Measurements from ENCODE around the gene AGFG2. TPM values are rescaled to one million over a fixed set of nuclear protein-coding genes. Genes with fewer than 3 reads are reported as not detected.

Gene AGFG2
- total RNA-seq, 1 donor from 2014 or later = 62.3 TPM

DNA sequence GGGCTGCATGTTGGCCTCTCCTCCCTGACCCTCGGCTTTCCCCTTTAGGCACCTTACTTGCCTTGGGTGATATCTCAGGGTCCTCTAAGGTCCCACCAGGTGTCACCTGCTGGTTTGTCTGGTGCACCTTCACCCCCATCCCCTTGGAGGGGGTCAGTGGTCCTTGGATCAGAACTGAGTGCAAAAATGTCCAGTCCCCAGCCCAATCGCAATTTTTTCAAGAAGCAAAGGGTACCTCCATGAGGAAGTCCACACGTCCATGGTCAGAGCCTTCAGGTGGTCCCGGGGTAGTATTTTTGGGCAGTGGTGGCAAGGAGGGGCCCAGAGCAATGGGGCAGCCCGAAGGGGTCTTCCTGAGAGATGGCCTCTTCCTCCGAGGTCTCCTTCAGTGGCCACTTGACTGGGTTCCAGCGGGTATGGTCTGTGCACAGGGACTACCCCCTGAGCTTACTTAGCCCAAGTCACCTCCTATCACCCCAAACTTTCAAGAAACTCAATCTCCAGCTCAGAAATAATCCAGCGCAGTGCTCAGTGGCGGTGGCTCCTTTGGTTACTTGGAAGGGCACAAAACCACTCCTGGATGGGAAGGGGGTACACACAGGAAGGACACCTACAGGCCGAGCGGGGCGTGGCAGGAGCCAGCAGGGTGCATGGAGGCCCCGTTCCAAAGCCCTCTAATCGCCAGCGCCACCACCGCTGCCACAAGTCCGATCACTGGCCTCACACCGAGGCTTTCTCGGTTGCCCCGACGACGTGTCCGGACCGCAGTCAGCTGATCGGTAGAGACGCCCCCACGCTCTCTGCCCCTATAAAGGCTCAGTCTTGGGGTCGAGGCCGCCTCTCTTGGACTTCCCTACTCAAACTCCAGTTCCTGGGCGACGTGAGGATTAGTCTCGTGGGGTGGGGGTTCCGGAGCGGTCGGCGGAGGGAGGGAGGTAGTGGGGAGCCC, 30.2 kb downstream of the AGFG2 start:
- intact Hi-C loops (cut with micrococcal nuclease) = no loop called here

DNA sequence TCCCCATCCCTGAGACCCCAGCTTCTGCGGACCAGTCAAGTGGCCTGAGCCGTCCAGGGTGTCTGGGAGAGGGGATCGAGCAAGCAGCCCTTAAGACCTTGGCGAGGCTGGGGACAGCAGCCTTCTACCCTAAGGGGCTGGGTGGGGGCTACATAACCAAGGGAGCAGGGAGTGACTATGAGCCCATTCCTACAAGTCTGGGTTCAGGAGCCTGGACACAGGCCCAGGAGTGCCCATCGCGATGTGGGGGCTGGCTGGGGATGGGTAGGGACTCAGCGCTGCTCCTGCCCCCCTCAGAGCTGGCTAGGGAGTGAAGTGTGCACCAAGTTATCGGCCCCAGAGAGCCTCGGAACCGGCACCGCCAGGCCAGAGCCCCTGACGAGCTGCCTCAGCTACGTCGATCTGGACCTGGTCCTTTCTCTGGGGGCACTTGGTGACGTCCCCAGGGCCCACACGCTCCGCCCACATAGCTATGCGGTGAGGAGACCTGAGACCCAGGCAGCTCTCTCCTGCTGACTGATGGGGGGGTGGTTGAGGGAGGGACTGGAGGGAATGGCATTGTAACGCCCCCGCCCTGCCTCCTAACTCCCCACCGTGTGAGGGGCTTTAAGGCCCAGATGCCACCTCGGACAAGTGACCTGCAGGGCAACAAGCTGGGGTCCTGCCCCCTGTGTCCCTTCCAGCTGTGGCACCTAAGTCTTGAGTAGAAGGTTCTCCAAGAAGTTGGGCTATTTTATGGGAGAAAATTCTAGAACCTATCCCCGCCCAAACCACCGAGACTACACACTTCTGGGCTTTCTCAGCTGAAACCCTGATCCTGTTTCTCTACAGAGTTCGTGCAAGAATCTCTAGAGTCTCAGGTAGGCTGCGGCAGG, 32.2 kb downstream of the AGFG2 start:
- intact Hi-C loops (cut with micrococcal nuclease) = loop anchor here (1.0 kb wide), 1 partner anchor 12 kb away; no protein-coding TSS in a partner anchor

DNA sequence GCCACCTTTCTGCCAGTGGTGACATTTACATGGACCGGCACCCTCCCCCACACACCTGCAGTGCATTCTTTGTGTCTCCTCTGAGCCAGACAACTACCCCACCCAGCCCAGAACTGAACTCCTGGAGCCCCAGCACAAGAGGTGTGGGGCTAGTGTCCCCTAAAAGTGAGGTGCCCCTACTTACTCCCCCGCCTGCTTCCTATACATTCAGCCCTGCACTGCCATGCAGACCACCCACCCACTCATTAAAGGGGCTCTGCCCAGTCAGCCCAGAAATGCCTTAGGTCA, 32.8 kb downstream of the AGFG2 start:
- intact Hi-C loops (cut with micrococcal nuclease) = no loop called here

DNA sequence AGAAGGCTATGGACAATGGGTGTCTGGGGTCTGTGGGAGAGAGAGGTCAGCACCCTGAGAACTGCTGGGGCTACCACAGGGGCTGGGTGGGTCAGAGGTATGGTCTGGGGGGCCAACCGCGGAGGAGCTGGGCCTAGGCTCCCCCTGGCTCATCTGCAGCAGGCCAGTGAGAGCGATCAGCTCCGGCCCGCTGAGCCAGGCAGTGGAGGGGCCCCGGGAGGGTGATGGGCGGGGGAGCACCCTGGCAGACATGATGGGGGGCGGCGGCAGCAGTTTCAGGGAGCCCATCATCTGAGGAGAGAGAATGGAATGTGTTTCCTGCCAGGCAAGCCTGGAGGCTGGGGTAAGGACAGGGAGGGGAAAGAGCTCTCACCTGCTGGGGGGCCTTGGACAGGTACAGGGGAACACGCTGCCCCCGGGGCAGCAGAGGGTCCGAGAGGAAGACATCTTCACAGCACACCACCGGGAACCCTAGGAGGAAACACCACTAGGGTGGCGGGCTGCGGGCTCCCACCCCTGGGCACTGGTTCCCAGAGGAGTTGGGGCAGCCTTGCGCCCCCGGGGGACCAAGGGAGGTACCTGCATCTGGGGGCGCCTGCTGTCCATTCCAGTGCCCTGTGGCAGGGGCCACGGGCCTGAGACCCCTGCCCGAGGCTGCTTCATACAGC, 33.4 kb downstream of the AGFG2 start:
- intact Hi-C loops (cut with micrococcal nuclease) = no loop called here

DNA sequence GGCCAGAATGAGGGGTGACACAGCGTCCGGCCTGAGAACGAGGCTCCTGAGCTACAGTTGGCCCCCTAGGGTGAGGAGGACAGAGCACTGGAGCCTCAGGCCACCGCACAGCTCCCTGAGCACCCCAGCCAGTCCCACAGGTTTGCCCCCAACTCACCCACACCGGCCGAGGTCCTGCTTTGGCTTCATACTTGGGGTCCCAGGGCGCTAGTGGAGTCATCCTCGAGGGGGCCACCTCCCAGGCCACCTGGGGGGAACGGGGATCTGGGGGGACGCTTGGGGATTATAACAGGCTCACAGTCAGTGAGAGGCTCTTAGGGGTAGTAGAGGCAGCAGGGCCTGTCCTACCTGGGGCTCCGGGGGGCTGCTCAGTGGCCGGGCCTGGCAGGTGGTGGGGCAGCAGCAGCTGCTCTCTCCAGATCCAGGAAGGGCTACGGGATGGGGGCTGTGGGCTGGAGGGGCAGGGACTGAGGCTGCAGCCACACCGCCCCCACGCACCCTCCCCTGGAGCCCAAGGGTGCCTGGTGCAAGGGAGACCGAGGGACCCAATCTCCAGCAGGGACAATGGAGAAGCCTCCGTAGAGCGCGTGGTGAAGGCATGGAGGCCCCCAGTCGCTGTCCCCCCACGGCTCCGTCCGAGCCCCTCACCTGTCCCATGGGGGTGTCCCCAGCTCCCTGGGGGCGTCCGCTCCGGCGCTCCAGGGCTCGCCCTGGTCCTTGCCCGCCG, 34.1 kb downstream of the AGFG2 start:
- intact Hi-C loops (cut with micrococcal nuclease) = no loop called here

DNA sequence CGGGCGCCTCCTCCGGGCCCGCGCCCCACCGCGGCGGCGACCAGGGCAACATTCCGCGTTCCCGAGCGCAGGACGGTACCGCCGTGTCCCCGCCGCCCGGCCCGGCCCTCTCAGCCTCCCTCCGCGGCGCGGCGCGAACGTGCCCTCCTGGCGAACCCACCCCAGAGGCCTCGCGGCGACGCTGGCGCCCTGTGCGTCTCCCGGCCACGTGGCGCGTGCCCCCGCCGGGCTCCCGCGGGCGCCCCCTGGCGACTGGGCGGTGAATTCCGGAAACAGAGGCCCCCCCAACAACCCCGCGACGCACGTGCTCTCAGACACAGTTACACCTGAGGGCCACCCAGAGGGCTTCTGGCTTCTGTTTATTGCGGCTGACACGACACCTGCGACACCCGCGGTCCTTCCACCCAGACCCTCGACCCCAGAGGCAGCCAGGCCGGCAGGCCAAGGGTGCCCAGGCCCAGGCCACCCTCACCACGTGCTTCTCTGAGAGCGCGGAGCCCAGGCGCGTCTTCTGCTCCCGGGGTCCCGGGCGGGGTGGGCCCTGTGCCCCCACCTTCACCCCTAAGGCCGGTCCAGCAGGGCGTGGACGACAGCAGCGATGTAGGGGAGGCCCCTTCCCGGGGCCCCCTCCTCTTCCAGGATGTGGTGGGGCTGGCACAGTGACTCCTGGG, 34.8 kb downstream of the AGFG2 start, which contains the start of gene SAP25:
TSS of gene SAP25 (minus strand) at position 210 of the 671 bp plus-strand sequence. CDS start at position 52, 158 bp downstream.
- intact Hi-C loops (cut with micrococcal nuclease) = no loop called here

DNA sequence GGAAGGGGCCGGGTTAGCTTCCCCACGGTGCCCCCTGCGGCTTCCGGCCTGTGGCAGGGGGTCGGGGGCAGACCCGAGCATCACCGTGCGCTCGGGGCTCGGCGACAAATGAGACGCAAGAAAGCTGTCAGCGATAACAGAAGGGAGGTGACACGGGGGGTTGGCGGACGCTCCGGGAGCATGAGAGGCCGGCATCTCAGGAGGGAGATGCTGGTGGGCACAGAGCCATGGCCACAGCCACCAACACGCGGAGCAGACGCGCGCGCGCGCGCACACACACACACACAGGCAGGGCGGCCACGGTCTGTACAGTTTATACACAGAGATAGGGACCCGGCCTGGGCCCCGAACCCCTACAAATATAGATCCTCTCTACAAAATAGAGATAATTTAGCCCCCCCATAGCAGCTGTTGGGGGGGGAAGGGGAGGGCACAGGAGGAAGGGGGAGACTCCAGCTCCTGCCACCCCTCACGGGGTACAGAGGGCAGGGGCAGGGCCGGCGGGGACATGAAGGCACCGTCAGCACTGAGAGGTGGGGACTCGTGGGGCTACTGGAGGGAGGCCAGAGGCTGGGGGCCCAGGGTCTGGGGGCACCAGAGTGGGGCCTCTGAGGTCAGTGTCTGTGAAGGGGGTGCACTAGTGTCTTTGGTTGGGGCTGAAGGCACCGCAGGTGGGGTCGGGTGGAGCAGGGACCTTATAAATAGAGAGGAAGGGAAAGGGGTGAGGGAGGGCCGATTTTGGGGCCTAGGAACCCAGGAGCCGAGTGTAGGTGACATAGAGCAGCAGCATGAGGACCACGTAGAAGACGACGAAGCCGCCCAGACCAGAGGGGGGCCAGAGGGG, 35.6 kb downstream of the AGFG2 start:
- intact Hi-C loops (cut with micrococcal nuclease) = no loop called here

DNA sequence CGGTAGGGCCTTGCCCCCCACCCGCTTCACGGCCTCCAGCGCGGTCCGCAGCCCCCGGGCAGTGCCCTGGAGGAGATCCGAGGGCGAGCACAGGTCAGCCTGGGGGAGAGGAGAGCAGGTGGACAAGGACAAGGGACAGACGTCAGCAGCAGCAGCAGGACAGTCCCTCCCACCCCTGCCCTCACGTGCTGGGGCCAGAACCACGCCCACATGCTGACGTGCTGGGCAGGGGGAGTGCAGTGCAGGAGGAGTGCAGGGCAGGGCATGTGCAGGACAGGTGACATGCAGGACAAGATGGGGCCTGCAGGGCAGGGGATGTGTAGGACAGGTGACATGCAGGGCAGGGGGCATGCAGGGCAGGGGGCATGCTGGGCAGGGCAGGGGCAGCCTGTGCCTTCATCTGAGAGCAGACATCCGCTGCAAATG, 36.2 kb downstream of the AGFG2 start:
- intact Hi-C loops (cut with micrococcal nuclease) = no loop called here

DNA sequence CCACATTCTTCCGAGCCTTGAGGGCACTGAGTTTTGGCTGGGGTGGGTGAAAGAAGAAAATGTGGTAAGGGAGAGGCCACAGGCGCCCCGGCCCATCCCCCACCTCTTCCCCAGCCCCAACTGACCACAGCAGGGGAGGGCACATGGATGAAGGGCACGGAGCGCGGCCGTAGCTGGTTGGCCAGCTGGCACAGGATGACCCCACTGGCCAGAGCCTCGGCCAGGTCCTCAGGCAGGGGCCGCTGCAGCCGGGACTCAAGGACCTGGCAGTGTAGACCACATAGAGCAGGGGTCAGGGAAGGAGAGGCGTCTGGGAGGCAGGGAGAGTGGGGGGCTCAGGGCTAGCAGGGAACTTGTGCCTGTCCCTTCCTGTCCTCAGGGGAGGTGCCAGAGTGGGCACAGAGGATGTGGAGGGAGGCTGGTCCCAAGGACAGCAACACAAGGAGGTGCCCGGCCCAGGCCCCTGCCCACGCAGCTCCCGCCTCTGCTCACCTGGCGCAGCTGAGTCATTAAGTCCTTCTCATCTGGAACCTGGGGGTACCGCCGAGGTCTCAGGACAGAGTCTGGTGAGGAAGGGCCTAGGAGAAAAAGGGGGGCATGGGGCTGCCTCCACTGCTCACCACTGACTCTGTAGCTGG, 36.9 kb downstream of the AGFG2 start:
- intact Hi-C loops (cut with micrococcal nuclease) = no loop called here

DNA sequence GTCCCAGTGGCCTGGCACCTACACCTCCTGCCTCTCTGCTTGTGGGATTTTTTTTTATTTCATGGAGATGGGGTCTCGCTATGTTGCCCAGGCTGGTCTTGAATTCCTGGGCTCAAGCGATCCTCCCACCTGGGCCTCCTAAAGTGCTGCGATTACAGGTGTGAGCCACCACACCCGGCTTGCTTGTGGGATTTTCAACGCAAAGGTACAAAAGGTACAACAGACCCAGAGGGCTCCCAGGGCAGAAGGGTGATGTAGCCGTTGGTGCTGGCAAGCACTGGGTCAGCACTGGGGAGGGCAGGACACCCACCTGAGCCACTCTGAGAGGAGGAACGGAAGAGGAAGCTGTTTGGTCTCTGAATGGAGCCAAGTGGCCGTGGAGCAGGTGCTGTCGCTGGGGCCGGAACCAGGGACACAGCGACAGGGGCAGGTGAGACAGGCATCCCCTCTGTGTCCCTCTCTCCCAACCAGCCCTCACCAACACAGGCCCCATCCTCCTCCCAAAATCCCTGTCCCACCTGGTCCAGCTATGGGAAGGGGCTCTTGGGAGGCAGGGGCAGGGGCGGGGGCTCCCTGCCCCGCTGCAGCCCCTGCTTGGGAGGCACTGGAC, 37.5 kb downstream of the AGFG2 start:
- intact Hi-C loops (cut with micrococcal nuclease) = no loop called here

DNA sequence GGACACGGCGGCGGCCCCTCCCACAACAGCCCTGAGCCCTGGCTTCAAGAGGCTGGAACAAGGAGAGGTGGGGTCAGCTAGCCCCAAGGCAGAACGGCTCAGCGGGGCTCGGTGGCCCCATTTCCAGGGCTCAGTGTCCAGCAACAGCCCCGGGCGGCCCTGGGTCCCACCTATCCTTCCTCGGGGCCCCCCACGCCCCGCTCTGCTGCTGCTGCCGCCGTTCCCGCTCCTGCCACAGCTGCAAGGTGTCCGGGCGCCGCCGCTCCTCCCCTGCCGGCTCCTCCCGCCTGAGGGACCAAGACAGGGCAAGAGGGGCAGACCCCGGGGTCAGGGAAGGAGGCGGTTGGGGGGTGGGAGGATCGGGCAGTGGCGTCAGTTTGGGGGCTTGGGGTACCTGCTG, 38.1 kb downstream of the AGFG2 start:
- intact Hi-C loops (cut with micrococcal nuclease) = no loop called here

DNA sequence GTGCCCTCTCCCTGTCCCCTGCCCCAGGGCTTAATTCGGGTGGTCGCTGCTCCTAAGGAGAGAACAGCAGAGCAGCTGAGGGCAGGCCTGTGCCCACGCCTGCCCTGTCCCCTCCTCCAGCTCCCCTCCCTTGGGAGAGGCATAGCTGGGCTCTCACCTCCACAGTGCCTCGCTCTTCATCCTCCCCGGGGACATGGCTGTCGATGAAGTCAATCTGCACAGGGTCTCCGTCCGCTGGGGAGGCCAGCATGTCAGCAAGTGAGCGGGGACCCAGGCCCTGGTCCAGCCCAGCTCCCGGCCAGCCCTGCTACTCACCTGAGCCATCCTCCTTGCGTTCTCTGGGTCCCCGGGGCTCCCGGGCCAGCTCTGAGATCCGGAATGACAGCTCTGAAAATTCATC, 38.5 kb downstream of the AGFG2 start:
- intact Hi-C loops (cut with micrococcal nuclease) = no loop called here

DNA sequence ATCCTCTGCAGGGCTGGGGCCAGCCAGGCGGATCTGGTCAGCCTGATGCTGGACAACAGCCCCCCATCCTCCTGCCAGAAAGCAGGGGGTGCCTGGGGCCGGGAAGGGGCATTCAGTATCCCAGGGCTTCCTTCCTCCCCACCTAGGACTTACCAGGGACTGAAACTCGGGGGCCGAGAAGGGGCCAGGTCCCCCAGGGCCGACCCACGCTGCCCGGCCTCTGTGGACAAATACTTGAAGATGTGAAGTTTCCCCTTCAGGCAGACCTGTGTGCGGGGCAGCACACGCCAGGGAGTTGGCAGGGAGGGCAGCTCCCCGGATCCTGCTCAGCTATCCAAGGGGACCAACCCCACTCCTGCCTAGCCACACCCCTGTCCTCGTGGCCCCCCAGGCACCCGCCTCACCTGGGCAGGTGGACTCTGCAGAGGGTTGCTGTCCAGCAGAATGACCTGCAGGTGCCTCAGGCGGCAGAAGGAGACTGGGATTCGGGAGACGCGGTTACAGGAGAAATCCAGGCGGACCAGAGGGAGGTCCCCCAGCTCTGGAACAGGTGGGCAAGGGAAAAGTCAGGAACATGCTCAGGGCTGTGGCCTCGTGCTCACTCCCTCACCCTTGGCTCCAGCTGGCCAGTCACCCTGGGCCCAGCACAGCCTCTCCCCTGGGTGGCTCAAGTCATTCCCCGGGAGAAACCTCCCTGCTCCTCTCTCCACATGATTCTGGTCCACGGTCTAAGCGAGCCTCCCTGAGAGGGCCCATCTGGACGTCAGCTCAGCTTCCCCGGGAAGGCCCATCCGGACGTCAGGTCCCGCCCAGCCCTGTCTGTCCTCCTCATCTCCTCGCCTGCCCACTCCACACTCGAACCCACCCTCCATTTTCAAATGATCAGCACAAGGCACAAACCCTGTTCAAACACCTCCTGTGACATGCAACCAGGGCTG, 39.5 kb downstream of the AGFG2 start:
- intact Hi-C loops (cut with micrococcal nuclease) = no loop called here

DNA sequence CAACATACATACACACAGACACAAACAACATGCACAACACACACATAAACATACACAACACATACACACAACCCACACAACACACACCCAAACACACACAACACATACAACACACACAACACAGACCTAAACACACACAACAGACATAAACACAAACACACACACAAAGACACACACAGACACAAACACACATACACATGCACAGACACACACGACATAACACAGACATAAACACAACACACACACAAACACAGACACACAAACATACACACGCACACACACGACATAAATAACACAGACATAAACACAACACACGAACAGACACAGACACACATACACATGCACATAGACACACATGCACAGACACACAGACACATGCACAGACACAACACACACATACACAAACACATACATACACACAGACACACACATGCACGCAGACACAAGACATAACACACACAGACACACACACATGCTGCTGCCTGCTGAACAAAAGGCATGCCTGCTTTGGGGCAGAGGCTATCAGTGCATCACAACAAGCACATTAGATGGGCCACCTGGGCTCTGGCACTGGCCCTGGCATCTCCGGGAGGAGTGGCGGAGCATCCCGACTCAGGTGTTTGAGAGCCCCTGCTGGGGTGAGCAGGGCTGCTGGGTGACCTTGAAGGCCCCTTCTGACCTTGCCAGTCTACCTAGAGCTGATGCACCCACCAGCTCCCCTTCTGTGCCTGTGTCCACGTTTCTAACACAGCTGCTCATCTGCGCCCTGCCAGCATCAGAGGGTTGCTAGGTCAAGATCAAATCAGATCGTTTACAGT, 41.7 kb downstream of the AGFG2 start:
- intact Hi-C loops (cut with micrococcal nuclease) = loop anchor here (10.0 kb wide), 1 partner anchor 306 kb away; no protein-coding TSS in a partner anchor

DNA sequence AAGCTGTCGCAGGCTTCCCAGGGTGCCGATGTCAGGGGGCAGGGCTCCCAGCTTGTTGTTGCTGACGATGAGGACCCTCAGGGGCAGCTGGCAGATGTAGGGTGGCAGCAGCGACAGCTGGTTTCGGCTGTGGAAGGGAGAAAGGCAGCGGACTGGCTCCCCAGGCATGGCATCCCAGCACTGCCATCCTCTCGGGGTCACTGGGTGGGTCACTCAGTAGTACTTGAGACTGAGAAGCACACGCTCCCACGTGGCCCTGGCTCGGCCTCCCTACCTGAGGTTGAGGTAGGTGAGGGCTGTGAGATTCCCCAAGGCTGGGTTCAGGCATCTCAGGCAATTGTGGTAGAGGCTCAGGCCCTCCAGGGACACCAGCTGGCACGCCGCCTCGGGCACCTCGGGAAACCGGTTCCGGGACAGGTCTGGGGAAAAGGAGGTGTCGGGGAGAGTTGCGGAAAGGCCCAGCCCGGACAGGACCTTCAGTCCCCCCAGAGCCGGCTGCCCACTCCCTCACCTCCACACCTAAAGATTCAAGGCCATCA, 43.1 kb downstream of the AGFG2 start:
- intact Hi-C loops (cut with micrococcal nuclease) = loop anchor here (10.0 kb wide), 1 partner anchor 307 kb away; no protein-coding TSS in a partner anchor

DNA sequence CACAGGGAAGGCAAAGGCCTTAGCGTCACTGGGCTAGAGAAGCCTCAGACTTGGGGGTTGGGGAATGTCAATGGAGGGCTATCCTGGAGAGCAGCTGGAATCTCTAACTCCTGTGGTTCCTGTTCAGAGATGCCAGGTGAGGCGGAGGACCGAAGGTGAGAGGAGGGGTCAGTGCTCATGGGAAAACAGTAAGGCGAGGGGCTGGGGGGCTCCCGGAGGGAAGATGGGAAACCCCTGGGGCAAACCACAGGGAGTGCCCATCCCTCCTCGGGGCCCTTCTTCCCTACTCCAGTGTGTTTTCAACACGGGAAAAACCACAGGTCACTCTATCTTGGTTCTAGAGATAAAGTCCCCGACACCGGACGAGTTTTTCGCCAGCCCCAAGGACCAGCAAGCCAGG, 43.6 kb downstream of the AGFG2 start:
- intact Hi-C loops (cut with micrococcal nuclease) = loop anchor here (1.0 to 10.0 kb wide), 2 partner anchors 12 to 308 kb away; no protein-coding TSS in a partner anchor

All from T-helper 1 cell treated with Interleukin-12 subunit alpha and Interleukin-12 subunit beta and Interleukin-4 antibody, amounts not matched to agents 30 ng/mL and 1 ng/mL, for 36 hours (primary cell).